Thoracic aorta (tissue), 2 donors: Measurements from ENCODE around the gene EVA1A. TPM values are rescaled to one million over a fixed set of nuclear protein-coding genes. Genes with fewer than 3 reads are reported as not detected.

ENCODE experiments used
- ATAC-seq: fragments of 150-250 bp; one replicate; pipeline ENCODE4 v1.8.0; 2017; ENCODE audit warnings: low read depth; ENCODE audit not compliant: insufficient number of reproducible peaks, low FRiP score
- DNase-seq: peaks from one replicate; pipeline ENCODE4 v3.0.0-alpha.2; 2020; ENCODE audit warnings: low spot score
- H3K27ac ChIP-seq, 2 donors: fragments of 200-600 bp; sonication (generic); 1 replicate in 1 of 2; 2 replicates in 1 of 2; pipeline ENCODE4 v1.5.1; 2016; ENCODE audit warnings: mild to moderate bottlenecking in 2 of 2, moderate library complexity in 2 of 2
- H3K27me3 ChIP-seq: fragments of 200-600 bp; sonication (generic); replicated peaks from 2 replicates; pipeline ENCODE4 v1.6.0; 2016; ENCODE audit warnings: mild to moderate bottlenecking; ENCODE audit not compliant: insufficient read depth
- H3K36me3 ChIP-seq: fragments of 200-600 bp; sonication (generic); one replicate; pipeline ENCODE4 v1.5.1; 2016
- H3K4me1 ChIP-seq, 2 donors: fragments of 200-600 bp; sonication (generic); 1 replicate in 1 of 2; 2 replicates in 1 of 2; pipeline versions ENCODE4 v1.5.1 to v1.6.0; 2016; ENCODE audit warnings: low read depth in 2 of 2, mild to moderate bottlenecking in 1 of 2; ENCODE audit not compliant: control insufficient read depth in 1 of 2
- H3K4me3 ChIP-seq: fragments of 200-600 bp; sonication (generic); 2 replicates; pipeline ENCODE4 v1.5.1; 2016; ENCODE audit warnings: mild to moderate bottlenecking
- H3K9me3 ChIP-seq: fragments of 200-600 bp; sonication (generic); 2 replicates; pipeline ENCODE4 v1.5.1; 2016
- CTCF ChIP-seq: fragments of 200-600 bp; sonication (generic); IDR thresholded peaks from one replicate; pipeline ENCODE4 v1.5.1; 2019; ENCODE audit warnings: antibody characterized with exemption
- total RNA-seq, 2 donors: library from RNA; depleted of rRNA; stranded (reverse); fragments of >200 nt; gene quantifications; one replicate each; pipeline versions ENCODE4 v1.1.0 to v1.2.3, GENCODE V29; 2016

Gene EVA1A
- total RNA-seq, 2 donors from 2014 or later: 1.1 TPM; not detected in 1

- no peak for TF ChIP-seq CTCF
- no peak overlapping the region for H3K27ac ChIP-seq
- DNase-seq (no peak), ATAC-seq (no peak)
- H3K4me3 ChIP-seq: no peak overlapping the region
- H3K27me3 ChIP-seq: no peaks in the 10 kb centered on the region
- H3K4me1 ChIP-seq: peaks cover 0 to 5% of the 10 kb centered on the region in 2 donors
- H3K9me3 ChIP-seq: no peaks in the 10 kb centered on the region
- H3K36me3 ChIP-seq: no peaks in the 10 kb centered on the region
Measured at GRCh38 chr2:75565472-75566462, 5.0 kb upstream of the EVA1A start.

- Histone ChIP-seq H3K4me1 (peaks cover 0 to 15% of the 10 kb centered on the region in 2 donors), H3K4me3 (no peak overlapping the region), H3K27ac (no peak overlapping the region), H3K9me3 (no peaks in the 10 kb centered on the region), H3K27me3 (no peaks in the 10 kb centered on the region), H3K36me3 (no peaks in the 10 kb centered on the region)
- TF ChIP-seq CTCF: no peak
- DNase-seq (no peak), ATAC-seq (no peak)
Measured at GRCh38 chr2:75564713-75565359, 4.1 kb upstream of the EVA1A start.

GRCh38 chr2:75564026-75564688, 3.4 kb upstream of the EVA1A start:
- H3K27me3 ChIP-seq: no peaks in the 10 kb centered on the region
- no peak overlapping the region for H3K27ac ChIP-seq
- no peaks in the 10 kb centered on the region for H3K9me3 ChIP-seq
- H3K4me3 ChIP-seq: no peak overlapping the region
- ATAC-seq: no peak
- TF ChIP-seq CTCF: no peak
- peaks cover 0 to 15% of the 10 kb centered on the region in 2 donors for H3K4me1 ChIP-seq
- no peak for DNase-seq
- H3K36me3 ChIP-seq: no peaks in the 10 kb centered on the region

GRCh38 chr2:75563591-75563990, 2.9 kb upstream of the EVA1A start:
- ATAC-seq (no peak), DNase-seq (no peak)
- H3K9me3 ChIP-seq: no peaks in the 10 kb centered on the region
- no peaks in the 10 kb centered on the region for H3K27me3 ChIP-seq
- H3K36me3 ChIP-seq: no peaks in the 10 kb centered on the region
- H3K4me3 ChIP-seq: no peak overlapping the region
- H3K27ac ChIP-seq: no peak overlapping the region
- peaks cover 0 to 15% of the 10 kb centered on the region in 2 donors for H3K4me1 ChIP-seq
- TF ChIP-seq CTCF: no peak

- no peak for DNase-seq
- Histone ChIP-seq H3K4me1 (peaks cover 0 to 15% of the 10 kb centered on the region in 2 donors), H3K4me3 (no peak overlapping the region), H3K36me3 (no peaks in the 10 kb centered on the region), H3K9me3 (no peaks in the 10 kb centered on the region), H3K27ac (no peak overlapping the region), H3K27me3 (no peaks in the 10 kb centered on the region)
- no peak for TF ChIP-seq CTCF
- no peak for ATAC-seq
Measured at GRCh38 chr2:75562513-75562864, 1.8 kb upstream of the EVA1A start.
